H54 (cell line): ENCODE data around the gene WDR54.
"Not testable (repeated sequence)": the region's sequence is repeated elsewhere in the genome, so short reads cannot be mapped to it uniquely, and the experiment has no call there.

ENCODE experiments used
- DNase-seq: peaks from one replicate; pipeline ENCODE4 v3.0.0; 2011; ENCODE audit warnings: low spot score, mixed read lengths; ENCODE audit not compliant: insufficient read length
- FAIRE-seq: peaks from 3 replicates; lab custom pipeline; 2011; peaks lifted over from hg19 to GRCh38; lab: Jason Lieb, UNC
- POLR2A ChIP-seq: IDR thresholded peaks from 2 replicates; pipeline ENCODE4 v1.6.1; 2011; ENCODE audit warnings: low read depth, mild to moderate bottlenecking, low read length

Gene WDR54

GRCh38 chr2:74458938-74459363 lies 37.4 kb downstream of the WDR54 start:
- TF ChIP-seq POLR2A, result no peak
- no peak for DNase-seq
- FAIRE-seq, result no peak

- not testable (repeated sequence) for DNase-seq, FAIRE-seq
Observed at GRCh38 chr2:74459503-74460118, 38.1 kb downstream of the WDR54 start.

- not testable (repeated sequence) for DNase-seq, FAIRE-seq
Observed at GRCh38 chr2:74460187-74460586, 38.7 kb downstream of the WDR54 start.

- DNase-seq (no peak), FAIRE-seq (no peak)
- no peak for TF ChIP-seq POLR2A
Observed at GRCh38 chr2:74461187-74462053, 39.9 kb downstream of the WDR54 start.

- TF ChIP-seq POLR2A, result no peak
- FAIRE-seq (no peak), DNase-seq (no peak)
Observed at GRCh38 chr2:74462054-74462785, 40.7 kb downstream of the WDR54 start.

- FAIRE-seq (no peak), DNase-seq (no peak)
- no peak for TF ChIP-seq POLR2A
Observed at GRCh38 chr2:74462786-74463105, 41.2 kb downstream of the WDR54 start.

GRCh38 chr2:74464406-74464805 lies 42.9 kb downstream of the WDR54 start:
- DNase-seq (no peak), FAIRE-seq (no peak)
- no peak for TF ChIP-seq POLR2A

GRCh38 chr2:74470742-74471141 lies 49.2 kb downstream of the WDR54 start:
- not testable (repeated sequence) for FAIRE-seq, DNase-seq

- no peak for TF ChIP-seq POLR2A
- DNase-seq (no peak), FAIRE-seq (no peak)
Observed at GRCh38 chr2:74471332-74472065, 50.0 kb downstream of the WDR54 start.

- DNase-seq (peak; percentile 70), FAIRE-seq (peak; percentile 15)
Observed at GRCh38 chr2:74472086-74472944, 50.8 kb downstream of the WDR54 start, which contains the start of gene MRPL53. Gene MRPL53, minus strand, starts transcription at chr2:74472680. Its CDS starts 20 bp downstream, at chr2:74472660.

GRCh38 chr2:74472945-74473258 lies 51.4 kb downstream of the WDR54 start:
- DNase-seq (no peak), FAIRE-seq (no peak)
- TF ChIP-seq POLR2A, result no peak

More at GRCh38 chr2:74472086-74472944, 50.8 kb downstream of the WDR54 start, which contains the start of gene MRPL53:
- peak; percentile 78 for TF ChIP-seq POLR2A

- no peak for TF ChIP-seq POLR2A
- DNase-seq (no peak), FAIRE-seq (no peak)
Observed at GRCh38 chr2:74474481-74474880, 53.0 kb downstream of the WDR54 start.

GRCh38 chr2:74474899-74475298 lies 53.4 kb downstream of the WDR54 start:
- DNase-seq, result no peak

More at GRCh38 chr2:74474899-74475298, 53.4 kb downstream of the WDR54 start:
- TF ChIP-seq POLR2A, result no peak
- FAIRE-seq, result no peak
